K562 (cell line): ENCODE results near the gene DGKE. TPM values are rescaled to one million over a fixed set of nuclear protein-coding genes. Genes with fewer than 3 reads are reported as not detected.

Experiments used
- AFF1 ChIP-seq, 2 experiments: fragments of 450-650 bp; IDR thresholded peaks; 2 replicates each; pipeline ENCODE4 v1.6.1; 2018; ENCODE audit warnings: mild to moderate bottlenecking in 2 of 2, low read depth in 1 of 2; ENCODE audit not compliant: partially characterized antibody in 2 of 2
- ATF2 ChIP-seq: sonication (generic); formaldehyde crosslinking; IDR thresholded peaks from 2 replicates; pipeline ENCODE4 v1.8.1; 2022; ENCODE audit warnings: missing genetic modification reagents
- BRF2 ChIP-seq: IDR thresholded peaks from 3 replicates; pipeline ENCODE4 v1.6.1; 2011; ENCODE audit warnings: borderline replicate concordance, mild to moderate bottlenecking; ENCODE audit not compliant: insufficient read length, insufficient read depth
- CBFA2T3 ChIP-seq: fragments of 450-650 bp; IDR thresholded peaks from 2 replicates; pipeline ENCODE4 v1.6.1; 2017
- CHAMP1 ChIP-seq: fragments of 450-650 bp; IDR thresholded peaks from 2 replicates; pipeline ENCODE4 v1.6.1; 2016; ENCODE audit warnings: mild to moderate bottlenecking
- EZH2 ChIP-seq: IDR thresholded peaks from 2 replicates; pipeline ENCODE4 v1.6.1; 2012; ENCODE audit warnings: low read depth, mild to moderate bottlenecking, inconsistent platforms, low read length, borderline replicate concordance
- HDAC2 ChIP-seq: fragments of 450-650 bp; IDR thresholded peaks from 2 replicates; pipeline ENCODE4 v1.6.1; 2016; ENCODE audit warnings: mild to moderate bottlenecking
- HDAC3 ChIP-seq: fragments of 450-650 bp; IDR thresholded peaks from 2 replicates; pipeline ENCODE4 v1.6.1; 2018; ENCODE audit warnings: borderline replicate concordance, mild to moderate bottlenecking, moderate library complexity; ENCODE audit not compliant: partially characterized antibody
- ILK ChIP-seq: fragments of 450-650 bp; IDR thresholded peaks from 2 replicates; pipeline ENCODE4 v1.6.1; 2016; ENCODE audit warnings: missing genetic modification characterization, low read depth, mild to moderate bottlenecking, missing compliant biosample characterization, moderate library complexity, borderline replicate concordance
- PHF21A ChIP-seq: fragments of 450-650 bp; IDR thresholded peaks from 2 replicates; pipeline ENCODE4 v1.6.1; 2017; ENCODE audit warnings: low read depth, borderline replicate concordance
- RBM17 ChIP-seq: fragments of 200-400 bp; formaldehyde crosslinking; IDR thresholded peaks from 2 replicates; pipeline ENCODE4 v1.6.1; 2017; ENCODE audit warnings: low read depth, mild to moderate bottlenecking, low read length, borderline replicate concordance
- SUPT5H ChIP-seq: fragments of 450-650 bp; IDR thresholded peaks from 2 replicates; pipeline ENCODE4 v1.6.1; 2016
- TFAM ChIP-seq: fragments of 250-450 bp; sonication (Bioruptor Pico); conservative IDR thresholded peaks from 2 replicates; pipeline ENCODE4 v1.5.0; 2021; ENCODE audit warnings: mild to moderate bottlenecking, moderate library complexity
- TFE3 ChIP-seq: fragments of 450-650 bp; formaldehyde crosslinking; IDR thresholded peaks from 2 replicates; pipeline ENCODE4 v1.4.0; 2020; ENCODE audit warnings: mild to moderate bottlenecking, mixed read lengths
- XRCC4 ChIP-seq: IDR thresholded peaks from one replicate; pipeline ENCODE4 v1.6.1; 2011; ENCODE audit not compliant: insufficient read depth, insufficient read length; ENCODE audit errors: extremely low read depth
- ZNF197 ChIP-seq: fragments of 200-800 bp; sonication (Bioruptor generic); IDR thresholded peaks from 2 replicates; pipeline ENCODE4 v1.6.1; 2016; ENCODE audit warnings: low read depth, missing genetic modification characterization, missing compliant biosample characterization
- polyA plus RNA-seq, 8 experiments: library from polyadenylated mRNA; depleted of rRNA in 4 of 8; stranded (reverse) in 5 of 8; unstranded in 3 of 8; fragments of >200 nt; fragmentation: Nextera tagmentation in 2 of 8; fragmentation: Illumina TruSeq in 1 of 8; extraction: Ambion mirVana in 2 of 8; extraction: Trizol in 1 of 8; gene quantifications; 2 replicates each; pipeline versions ENCODE4 v1.2.1 to v1.2.3, GENCODE V29; 2011 to 2014; ENCODE audit warnings: inconsistent platforms in 1 of 8, missing spikeins in 1 of 8
- total RNA-seq, 7 experiments: library from RNA; depleted of rRNA in 6 of 7; stranded (reverse); fragments of >200 nt in 6 of 7; fragmentation: Illumina TruSeq in 2 of 7; extraction: Trizol in 2 of 7; gene quantifications; 2 replicates each; pipeline versions ENCODE4 v1.2.1 to v1.2.3, GENCODE V29; 2011 to 2021; ENCODE audit warnings: low replicate concordance in 1 of 7

DGKE gene
- total and polyA plus RNA-seq, 9 of the 15 experiments (the other 6 are each of a cell fraction or from before 2014, with no cell fraction given): 1.3 to 9.9 (median 5.9) TPM

- TF ChIP-seq SUPT5H: peak; percentile 98
- TF ChIP-seq ZNF197: 0 out of 2 replicates have a peak, but pooled peaks have one; percentile 39
- no peak for TF ChIP-seq BRF2
- no peak for TF ChIP-seq CHAMP1
- TF ChIP-seq HDAC3: no peak
- no peak for TF ChIP-seq ILK (tag)
- TF ChIP-seq HDAC2: no peak
- TF ChIP-seq PHF21A: no peak
- TF ChIP-seq CBFA2T3: no peak
- no peak for TF ChIP-seq XRCC4
- TF ChIP-seq ATF2 (CRISPR knock-in tag): no peak
- TF ChIP-seq EZH2: no peak
- TF ChIP-seq RBM17: no peak
- TF ChIP-seq AFF1 (IDR thresholded peaks at IDR 0.05; ENCODE audit: low read depth in 1 of 2, partially characterized antibody in 2 of 2): no peak
- peak; percentile 98 for TF ChIP-seq TFE3
- TF ChIP-seq TFAM (CRISPR knock-in tag): no peak
Observed at GRCh38 chr17:56913867-56914580, 80.1 kb downstream of the DGKE start, which contains the start of gene TRIM25 (continued).
